Fibroblast of pulmonary artery (primary cell): ENCODE results near the gene THBS4.
A peak's percentile ranks its signal among the peaks of the same experiment; 100 is the strongest.

Experiments
- DNase-seq: peaks from one replicate; pipeline ENCODE4 v3.0.0-alpha.2; 2010; ENCODE audit warnings: low read depth
- H3K4me3 ChIP-seq: replicated peaks from 2 replicates; pipeline ENCODE4 v1.5.1; 2011; ENCODE audit warnings: low read depth, mild to moderate bottlenecking, control low read depth, low read length, moderate library complexity
- TF ChIP-seq, protein P1 (sequence below): IDR thresholded peaks from 2 replicates; pipeline ENCODE4 v1.5.1; 2011; ENCODE audit warnings: mild to moderate bottlenecking, control low read depth, low read length, inconsistent platforms; ENCODE audit errors: missing control alignments

THBS4 gene

GRCh38 chr5:80072103-80073073, 37.2 kb downstream of the THBS4 start:
- TF ChIP-seq, protein P1, sequence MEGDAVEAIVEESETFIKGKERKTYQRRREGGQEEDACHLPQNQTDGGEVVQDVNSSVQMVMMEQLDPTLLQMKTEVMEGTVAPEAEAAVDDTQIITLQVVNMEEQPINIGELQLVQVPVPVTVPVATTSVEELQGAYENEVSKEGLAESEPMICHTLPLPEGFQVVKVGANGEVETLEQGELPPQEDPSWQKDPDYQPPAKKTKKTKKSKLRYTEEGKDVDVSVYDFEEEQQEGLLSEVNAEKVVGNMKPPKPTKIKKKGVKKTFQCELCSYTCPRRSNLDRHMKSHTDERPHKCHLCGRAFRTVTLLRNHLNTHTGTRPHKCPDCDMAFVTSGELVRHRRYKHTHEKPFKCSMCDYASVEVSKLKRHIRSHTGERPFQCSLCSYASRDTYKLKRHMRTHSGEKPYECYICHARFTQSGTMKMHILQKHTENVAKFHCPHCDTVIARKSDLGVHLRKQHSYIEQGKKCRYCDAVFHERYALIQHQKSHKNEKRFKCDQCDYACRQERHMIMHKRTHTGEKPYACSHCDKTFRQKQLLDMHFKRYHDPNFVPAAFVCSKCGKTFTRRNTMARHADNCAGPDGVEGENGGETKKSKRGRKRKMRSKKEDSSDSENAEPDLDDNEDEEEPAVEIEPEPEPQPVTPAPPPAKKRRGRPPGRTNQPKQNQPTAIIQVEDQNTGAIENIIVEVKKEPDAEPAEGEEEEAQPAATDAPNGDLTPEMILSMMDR: no peak
- DNase-seq: no peak

GRCh38 chr5:80076131-80077050, 41.2 kb downstream of the THBS4 start:
- no peak for DNase-seq
- H3K4me3 ChIP-seq: no peak overlapping the region
- TF ChIP-seq, protein P1: no peak

More at GRCh38 chr5:80072103-80073073, 37.2 kb downstream of the THBS4 start:
- H3K4me3 ChIP-seq: no peak overlapping the region

DNA sequence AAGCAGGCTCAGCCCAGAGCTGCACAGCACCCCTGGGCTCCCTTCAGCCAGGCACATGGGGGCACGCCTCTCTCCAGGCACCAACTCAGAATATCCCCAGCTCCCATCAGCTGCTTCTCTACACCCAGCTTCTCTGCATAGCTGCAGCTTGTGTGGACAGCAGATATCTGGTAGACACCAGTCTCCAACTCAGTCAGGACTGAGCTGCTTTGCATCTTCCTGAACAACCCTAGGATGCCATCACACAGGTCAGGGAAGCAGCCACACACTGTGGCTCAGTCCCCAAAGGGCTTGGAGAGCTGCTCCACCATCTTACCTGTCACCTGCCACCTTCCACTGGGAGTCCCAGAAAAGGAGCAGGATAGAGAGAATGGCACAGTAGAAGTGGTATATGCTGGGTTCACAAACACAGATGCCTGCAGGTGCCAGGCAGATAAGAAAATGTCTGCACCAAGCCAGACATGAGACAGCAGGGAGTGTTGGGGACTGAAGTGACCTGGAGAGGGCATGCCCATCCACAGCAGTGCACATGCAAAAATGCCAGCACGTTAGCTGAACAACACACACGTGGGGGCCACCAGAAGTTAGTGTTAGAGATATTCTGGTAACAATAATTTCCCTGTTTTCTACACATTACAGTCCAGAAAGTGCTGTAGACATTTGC, 42.0 kb downstream of the THBS4 start:
- TF ChIP-seq, protein P1: no peak
- no peak for DNase-seq
- no peak overlapping the region for H3K4me3 ChIP-seq

- TF ChIP-seq, protein P1: no peak
- DNase-seq: no peak
- no peak overlapping the region for H3K4me3 ChIP-seq
Measured at GRCh38 chr5:80078921-80079320, 43.8 kb downstream of the THBS4 start.

GRCh38 chr5:80082281-80082680, 47.1 kb downstream of the THBS4 start:
- TF ChIP-seq, protein P1: no peak
- no peak for DNase-seq
- no peak overlapping the region for H3K4me3 ChIP-seq

GRCh38 chr5:80082731-80083100, 47.6 kb downstream of the THBS4 start:
- H3K4me3 ChIP-seq: peak overlapping the region; percentile 36
- TF ChIP-seq, protein P1: peak; percentile 67
- DNase-seq: peak; percentile 80
